ENCODE data around the gene MAMLD1.

The MAMLD1 gene

GRCh38 chrX:150465326-150465725, 102.2 kb downstream of the MAMLD1 start:
- H3K14ac ChIP-seq (ENCODE audit: low read length in 2 of 2): no peak overlapping the region
- no peak overlapping the region for H4K8ac ChIP-seq (ENCODE audit: low read length)
- H2BK120ac ChIP-seq (ENCODE audit: low read depth, low read length): no peak overlapping the region
- no peak overlapping the region for H2BK5ac ChIP-seq (ENCODE audit: low read depth, low read length, poor library complexity, severe bottlenecking)
- no peak overlapping the region for H3K23ac ChIP-seq (ENCODE audit: low read length in 2 of 2)
- no peak overlapping the region for H2AK5ac ChIP-seq (ENCODE audit: low read length, severe bottlenecking)
- H3K4me2 ChIP-seq (ENCODE audit: low read length, poor library complexity, severe bottlenecking): no peak overlapping the region
- H3K4me3 ChIP-seq (ENCODE audit: insufficient read depth in 1 of 2, low read depth in 1 of 2, low read length in 2 of 2): no peak overlapping the region
- WGBS: 92% methylated on average over 4 of the region's 5 CpGs
- H3K36me3 ChIP-seq (ENCODE audit: control insufficient read depth in 1 of 2, insufficient read depth in 2 of 2, low read depth in 1 of 2, low read length in 2 of 2): peaks cover 0 to 6% of the 10 kb centered on the region in 2 experiments
- no peak overlapping the region for H2BK12ac ChIP-seq (ENCODE audit: low read length in 2 of 2)
- H2AFZ ChIP-seq (ENCODE audit: low read depth, low read length): no peak overlapping the region
- no peak overlapping the region for H3K4ac ChIP-seq (ENCODE audit: low read depth in 1 of 2, low read length in 2 of 2)
- no peak for DNase-seq
- H3K79me1 ChIP-seq (replicated peaks; ENCODE audit: low read length, poor library complexity, severe bottlenecking): peaks cover 8% of the 10 kb centered on the region
- H3K27me3 ChIP-seq (ENCODE audit: control insufficient read depth in 1 of 2, insufficient read depth in 1 of 2, low read length in 2 of 2): peaks cover 0 to 12% of the 10 kb centered on the region in 2 experiments
- no peak overlapping the region for H2BK15ac ChIP-seq (ENCODE audit: low read depth, poor library complexity, severe bottlenecking)
- H3K18ac ChIP-seq (ENCODE audit: low read depth in 1 of 2, low read length in 2 of 2): no peak overlapping the region
- no peak overlapping the region for H4K91ac ChIP-seq (ENCODE audit: low read length)
- no peak overlapping the region for H3K9ac ChIP-seq (ENCODE audit: low read length)
- no peaks in the 10 kb centered on the region for H3K4me1 ChIP-seq (ENCODE audit: control insufficient read depth, insufficient read depth, low read depth, low read length)
- no peaks in the 10 kb centered on the region for H3K9me3 ChIP-seq (ENCODE audit: control insufficient read depth, low read length)
- H3K27ac ChIP-seq (ENCODE audit: low read length, poor library complexity, severe bottlenecking): no peak overlapping the region

GRCh38 chrX:150465881-150466775, 103.0 kb downstream of the MAMLD1 start:
- no peak for DNase-seq

GRCh38 chrX:150472306-150472705, 109.2 kb downstream of the MAMLD1 start:
- DNase-seq: no peak
- Histone ChIP-seq H3K79me1 (replicated peaks; ENCODE audit: low read length, poor library complexity, severe bottlenecking) (peaks cover 5% of the 10 kb centered on the region), H2BK120ac (ENCODE audit: low read depth, low read length) (no peak overlapping the region), H4K91ac (ENCODE audit: low read length) (no peak overlapping the region), H3K4me2 (ENCODE audit: low read length, poor library complexity, severe bottlenecking) (no peak overlapping the region), H2BK5ac (ENCODE audit: low read depth, low read length, poor library complexity, severe bottlenecking) (no peak overlapping the region), H3K27ac (ENCODE audit: low read length, poor library complexity, severe bottlenecking) (no peak overlapping the region), H3K14ac (ENCODE audit: low read length in 2 of 2) (no peak overlapping the region), H2AFZ (ENCODE audit: low read depth, low read length) (no peak overlapping the region), H3K4me3 (ENCODE audit: insufficient read depth in 1 of 2, low read depth in 1 of 2, low read length in 2 of 2) (no peak overlapping the region), H3K23ac (ENCODE audit: low read length in 2 of 2) (no peak overlapping the region), H3K27me3 (ENCODE audit: control insufficient read depth in 1 of 2, insufficient read depth in 1 of 2, low read length in 2 of 2) (peaks cover 0 to 22% of the 10 kb centered on the region in 2 experiments), H2AK5ac (ENCODE audit: low read length, severe bottlenecking) (no peak overlapping the region), H3K9me3 (ENCODE audit: control insufficient read depth, low read length) (no peaks in the 10 kb centered on the region), H3K4me1 (ENCODE audit: control insufficient read depth, insufficient read depth, low read depth, low read length) (no peaks in the 10 kb centered on the region), H3K4ac (ENCODE audit: low read depth in 1 of 2, low read length in 2 of 2) (no peak overlapping the region), H4K8ac (ENCODE audit: low read length) (no peak overlapping the region), H3K18ac (ENCODE audit: low read depth in 1 of 2, low read length in 2 of 2) (no peak overlapping the region), H3K36me3 (ENCODE audit: control insufficient read depth in 1 of 2, insufficient read depth in 2 of 2, low read depth in 1 of 2, low read length in 2 of 2) (peaks cover 0 to 22% of the 10 kb centered on the region in 2 experiments), H2BK15ac (ENCODE audit: low read depth, poor library complexity, severe bottlenecking) (no peak overlapping the region), H2BK12ac (ENCODE audit: low read length in 2 of 2) (no peak overlapping the region), H3K9ac (ENCODE audit: low read length) (no peak overlapping the region)
- WGBS: 100% methylated on average over 1 of the region's 4 CpGs

More at GRCh38 chrX:150465881-150466775, 103.0 kb downstream of the MAMLD1 start:
- H2AFZ ChIP-seq (ENCODE audit: low read depth, low read length): no peak overlapping the region
- peaks cover 7% of the 10 kb centered on the region for H3K79me1 ChIP-seq (replicated peaks; ENCODE audit: low read length, poor library complexity, severe bottlenecking)
- H4K8ac ChIP-seq (ENCODE audit: low read length): no peak overlapping the region
- no peak overlapping the region for H2AK5ac ChIP-seq (ENCODE audit: low read length, severe bottlenecking)
- no peak overlapping the region for H3K18ac ChIP-seq (ENCODE audit: low read depth in 1 of 2, low read length in 2 of 2)
- no peak overlapping the region for H3K4me3 ChIP-seq (ENCODE audit: insufficient read depth in 1 of 2, low read depth in 1 of 2, low read length in 2 of 2)
- no peak overlapping the region for H2BK12ac ChIP-seq (ENCODE audit: low read length in 2 of 2)
- peaks cover 0 to 14% of the 10 kb centered on the region in 2 experiments for H3K36me3 ChIP-seq (ENCODE audit: control insufficient read depth in 1 of 2, insufficient read depth in 2 of 2, low read depth in 1 of 2, low read length in 2 of 2)
- H2BK5ac ChIP-seq (ENCODE audit: low read depth, low read length, poor library complexity, severe bottlenecking): no peak overlapping the region
- no peaks in the 10 kb centered on the region for H3K4me1 ChIP-seq (ENCODE audit: control insufficient read depth, insufficient read depth, low read depth, low read length)
- no peak overlapping the region for H4K91ac ChIP-seq (ENCODE audit: low read length)
- no peak overlapping the region for H3K23ac ChIP-seq (ENCODE audit: low read length in 2 of 2)
- 80% methylated on average over 15 of the region's 15 CpGs for WGBS
- H2BK120ac ChIP-seq (ENCODE audit: low read depth, low read length): no peak overlapping the region
- H3K14ac ChIP-seq (ENCODE audit: low read length in 2 of 2): no peak overlapping the region
- H3K4ac ChIP-seq (ENCODE audit: low read depth in 1 of 2, low read length in 2 of 2): no peak overlapping the region
- no peaks in the 10 kb centered on the region for H3K9me3 ChIP-seq (ENCODE audit: control insufficient read depth, low read length)
- H3K27ac ChIP-seq (ENCODE audit: low read length, poor library complexity, severe bottlenecking): no peak overlapping the region
- H3K9ac ChIP-seq (ENCODE audit: low read length): no peak overlapping the region
- H2BK15ac ChIP-seq (ENCODE audit: low read depth, poor library complexity, severe bottlenecking): no peak overlapping the region
- no peak overlapping the region for H3K4me2 ChIP-seq (ENCODE audit: low read length, poor library complexity, severe bottlenecking)
- H3K27me3 ChIP-seq (ENCODE audit: control insufficient read depth in 1 of 2, insufficient read depth in 1 of 2, low read length in 2 of 2): peaks cover 0 to 16% of the 10 kb centered on the region in 2 experiments

- Histone ChIP-seq H2AFZ (ENCODE audit: low read depth, low read length) (no peak overlapping the region), H4K91ac (ENCODE audit: low read length) (no peak overlapping the region), H3K4me2 (ENCODE audit: low read length, poor library complexity, severe bottlenecking) (no peak overlapping the region), H2AK5ac (ENCODE audit: low read length, severe bottlenecking) (no peak overlapping the region), H3K14ac (ENCODE audit: low read length in 2 of 2) (no peak overlapping the region), H3K4ac (ENCODE audit: low read depth in 1 of 2, low read length in 2 of 2) (no peak overlapping the region), H3K4me3 (ENCODE audit: insufficient read depth in 1 of 2, low read depth in 1 of 2, low read length in 2 of 2) (no peak overlapping the region), H3K79me1 (replicated peaks; ENCODE audit: low read length, poor library complexity, severe bottlenecking) (peaks cover 5% of the 10 kb centered on the region), H3K36me3 (ENCODE audit: control insufficient read depth in 1 of 2, insufficient read depth in 2 of 2, low read depth in 1 of 2, low read length in 2 of 2) (peaks cover 0 to 23% of the 10 kb centered on the region in 2 experiments), H3K9ac (ENCODE audit: low read length) (no peak overlapping the region), H4K8ac (ENCODE audit: low read length) (no peak overlapping the region), H3K9me3 (ENCODE audit: control insufficient read depth, low read length) (no peaks in the 10 kb centered on the region), H3K18ac (ENCODE audit: low read depth in 1 of 2, low read length in 2 of 2) (no peak overlapping the region), H2BK120ac (ENCODE audit: low read depth, low read length) (no peak overlapping the region), H2BK5ac (ENCODE audit: low read depth, low read length, poor library complexity, severe bottlenecking) (no peak overlapping the region), H2BK12ac (ENCODE audit: low read length in 2 of 2) (no peak overlapping the region), H3K23ac (ENCODE audit: low read length in 2 of 2) (no peak overlapping the region), H3K27ac (ENCODE audit: low read length, poor library complexity, severe bottlenecking) (no peak overlapping the region), H3K27me3 (ENCODE audit: control insufficient read depth in 1 of 2, insufficient read depth in 1 of 2, low read length in 2 of 2) (peaks cover 0 to 30% of the 10 kb centered on the region in 2 experiments), H2BK15ac (ENCODE audit: low read depth, poor library complexity, severe bottlenecking) (no peak overlapping the region), H3K4me1 (ENCODE audit: control insufficient read depth, insufficient read depth, low read depth, low read length) (no peaks in the 10 kb centered on the region)
- no peak for DNase-seq
- WGBS: 99% methylated on average over 8 of the region's 8 CpGs
Observed at GRCh38 chrX:150473371-150473770, 110.3 kb downstream of the MAMLD1 start.
